Measurements from ENCODE around the gene LUC7L3.
A peak's percentile ranks its signal among the peaks of the same experiment; 100 is the strongest.
"Not testable (repeated sequence)": the region's sequence is repeated elsewhere in the genome, so short reads cannot be mapped to it uniquely, and the experiment has no call there.

Gene LUC7L3

DNA sequence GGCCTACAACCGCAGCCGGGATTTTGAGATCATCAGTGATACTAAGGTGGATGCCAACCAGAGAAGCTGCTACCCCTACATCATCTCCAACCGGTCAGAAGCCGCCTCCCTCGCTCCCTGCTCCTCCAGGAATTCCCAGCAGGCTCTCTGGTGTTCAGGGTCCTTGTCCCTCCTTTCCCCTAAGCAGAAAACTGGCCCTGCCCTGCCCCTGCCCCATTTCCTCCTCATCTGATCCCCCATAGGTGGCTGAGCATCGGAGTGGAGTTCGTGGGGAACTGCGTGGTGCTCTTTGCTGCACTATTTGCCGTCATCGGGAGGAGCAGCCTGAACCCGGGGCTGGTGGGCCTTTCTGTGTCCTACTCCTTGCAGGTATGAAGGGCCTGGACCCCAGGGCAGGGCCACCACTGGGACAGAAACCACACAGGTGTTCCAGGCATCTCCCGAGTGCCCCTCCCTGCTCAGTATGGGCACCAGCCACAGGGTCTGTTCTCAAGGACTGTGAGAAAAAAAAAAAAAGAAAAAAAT is 41.5 kb upstream of the LUC7L3 start:
- no peak overlapping the region for H3K4me3 ChIP-seq (replicated peaks in 1 of 2; ENCODE audit: low read depth in 2 of 2, low read length in 2 of 2)
- TF ChIP-seq, protein P1, sequence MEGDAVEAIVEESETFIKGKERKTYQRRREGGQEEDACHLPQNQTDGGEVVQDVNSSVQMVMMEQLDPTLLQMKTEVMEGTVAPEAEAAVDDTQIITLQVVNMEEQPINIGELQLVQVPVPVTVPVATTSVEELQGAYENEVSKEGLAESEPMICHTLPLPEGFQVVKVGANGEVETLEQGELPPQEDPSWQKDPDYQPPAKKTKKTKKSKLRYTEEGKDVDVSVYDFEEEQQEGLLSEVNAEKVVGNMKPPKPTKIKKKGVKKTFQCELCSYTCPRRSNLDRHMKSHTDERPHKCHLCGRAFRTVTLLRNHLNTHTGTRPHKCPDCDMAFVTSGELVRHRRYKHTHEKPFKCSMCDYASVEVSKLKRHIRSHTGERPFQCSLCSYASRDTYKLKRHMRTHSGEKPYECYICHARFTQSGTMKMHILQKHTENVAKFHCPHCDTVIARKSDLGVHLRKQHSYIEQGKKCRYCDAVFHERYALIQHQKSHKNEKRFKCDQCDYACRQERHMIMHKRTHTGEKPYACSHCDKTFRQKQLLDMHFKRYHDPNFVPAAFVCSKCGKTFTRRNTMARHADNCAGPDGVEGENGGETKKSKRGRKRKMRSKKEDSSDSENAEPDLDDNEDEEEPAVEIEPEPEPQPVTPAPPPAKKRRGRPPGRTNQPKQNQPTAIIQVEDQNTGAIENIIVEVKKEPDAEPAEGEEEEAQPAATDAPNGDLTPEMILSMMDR (IDR thresholded peaks at IDR 0.05; ENCODE audit: low read depth, low read length) = no peak
- no peak for DNase-seq (ENCODE audit: low read depth in 2 of 2)

DNA sequence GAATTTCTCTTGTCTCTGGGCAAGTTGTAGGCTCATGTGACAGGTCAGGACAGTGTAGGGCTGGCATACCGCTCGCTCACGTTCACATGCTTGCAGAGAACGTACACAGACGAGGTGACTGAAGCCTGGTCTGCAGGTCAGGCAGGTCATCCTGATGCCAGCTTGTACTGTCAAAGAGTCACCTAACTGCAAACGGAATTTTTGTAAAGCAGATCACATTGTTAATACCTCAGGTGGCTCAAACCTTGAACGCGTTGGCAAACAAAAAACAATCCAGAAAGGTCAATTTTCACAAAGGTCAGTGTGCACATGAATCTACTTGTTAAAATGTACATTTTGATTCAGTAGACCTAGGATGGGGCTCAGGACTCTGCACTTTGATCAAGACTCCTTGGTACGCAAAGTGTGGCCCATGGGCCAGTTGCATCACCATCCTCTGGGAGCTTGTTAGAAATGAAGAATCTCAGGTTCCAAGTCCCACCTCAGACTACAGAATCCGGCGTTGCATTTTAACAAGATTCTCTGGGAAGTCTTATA is 40.3 kb upstream of the LUC7L3 start:
- TF ChIP-seq, protein P1 (IDR thresholded peaks at IDR 0.05; ENCODE audit: low read depth, low read length) = no peak
- no peak overlapping the region for H3K4me3 ChIP-seq (replicated peaks in 1 of 2; ENCODE audit: low read depth in 2 of 2, low read length in 2 of 2)
- no peak for DNase-seq (ENCODE audit: low read depth in 2 of 2)

DNA sequence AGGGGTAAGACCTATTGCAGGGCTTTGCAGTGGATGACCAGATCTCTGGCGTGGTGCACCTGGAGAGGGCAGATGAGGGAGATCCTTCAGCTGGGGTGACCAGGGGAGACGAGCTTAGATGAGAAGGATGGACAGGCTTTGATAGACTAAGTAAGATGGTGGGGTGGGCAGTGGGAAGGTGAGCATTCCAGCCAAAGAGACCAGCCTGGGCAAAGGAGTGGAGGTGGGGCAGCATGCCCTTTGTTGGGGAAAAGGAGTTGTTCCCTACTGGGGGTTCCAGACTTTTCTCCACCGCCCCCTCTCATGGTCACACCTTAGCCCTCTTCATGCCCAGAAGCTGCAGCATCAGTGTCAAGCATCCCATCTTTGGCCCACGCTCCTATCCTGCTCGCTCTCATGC is 39.3 kb upstream of the LUC7L3 start:
- H3K4me3 ChIP-seq (replicated peaks in 1 of 2; ENCODE audit: low read depth in 2 of 2, low read length in 2 of 2) = no peak overlapping the region
- TF ChIP-seq, protein P1 (IDR thresholded peaks at IDR 0.05; ENCODE audit: low read depth, low read length) = no peak
- no peak for DNase-seq (ENCODE audit: low read depth in 2 of 2)

DNA sequence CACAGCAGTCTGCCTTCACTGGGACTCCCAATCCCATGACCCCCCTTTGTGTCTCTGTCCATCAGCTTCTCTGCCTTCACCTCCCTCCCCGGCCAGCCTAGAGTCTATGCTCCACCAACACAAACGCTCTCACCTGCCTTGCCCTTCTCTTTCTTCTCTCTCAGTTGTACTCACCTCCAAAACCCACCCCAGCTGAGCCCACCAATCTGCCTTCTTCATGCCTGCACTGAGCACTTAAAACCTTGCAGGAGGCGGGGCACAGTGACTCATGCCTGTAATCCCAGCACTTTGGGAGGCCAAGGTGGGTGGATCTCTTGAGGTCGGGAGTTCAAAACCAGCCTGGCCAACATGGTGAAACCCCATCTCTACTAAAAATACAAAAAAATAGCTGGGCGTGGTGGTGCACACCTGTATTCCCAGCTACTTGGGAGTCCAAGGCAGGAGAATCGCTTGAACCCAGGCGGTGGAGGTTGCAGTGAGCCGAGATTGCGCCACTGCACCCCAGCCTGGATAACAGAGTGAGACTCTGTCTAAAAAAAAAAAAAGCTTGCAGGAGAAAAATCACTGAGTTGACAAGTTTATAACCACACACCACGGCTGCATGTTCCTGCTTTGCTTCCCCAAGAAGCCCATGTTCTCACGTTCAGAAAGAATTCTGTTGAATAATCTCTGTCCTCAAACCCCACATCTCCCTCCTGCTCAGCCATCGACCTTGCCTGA is 38.7 kb upstream of the LUC7L3 start:
- H3K4me3 ChIP-seq (replicated peaks in 1 of 2; ENCODE audit: low read depth in 2 of 2, low read length in 2 of 2); DNase-seq (ENCODE audit: low read depth in 2 of 2): not testable (repeated sequence)

DNA sequence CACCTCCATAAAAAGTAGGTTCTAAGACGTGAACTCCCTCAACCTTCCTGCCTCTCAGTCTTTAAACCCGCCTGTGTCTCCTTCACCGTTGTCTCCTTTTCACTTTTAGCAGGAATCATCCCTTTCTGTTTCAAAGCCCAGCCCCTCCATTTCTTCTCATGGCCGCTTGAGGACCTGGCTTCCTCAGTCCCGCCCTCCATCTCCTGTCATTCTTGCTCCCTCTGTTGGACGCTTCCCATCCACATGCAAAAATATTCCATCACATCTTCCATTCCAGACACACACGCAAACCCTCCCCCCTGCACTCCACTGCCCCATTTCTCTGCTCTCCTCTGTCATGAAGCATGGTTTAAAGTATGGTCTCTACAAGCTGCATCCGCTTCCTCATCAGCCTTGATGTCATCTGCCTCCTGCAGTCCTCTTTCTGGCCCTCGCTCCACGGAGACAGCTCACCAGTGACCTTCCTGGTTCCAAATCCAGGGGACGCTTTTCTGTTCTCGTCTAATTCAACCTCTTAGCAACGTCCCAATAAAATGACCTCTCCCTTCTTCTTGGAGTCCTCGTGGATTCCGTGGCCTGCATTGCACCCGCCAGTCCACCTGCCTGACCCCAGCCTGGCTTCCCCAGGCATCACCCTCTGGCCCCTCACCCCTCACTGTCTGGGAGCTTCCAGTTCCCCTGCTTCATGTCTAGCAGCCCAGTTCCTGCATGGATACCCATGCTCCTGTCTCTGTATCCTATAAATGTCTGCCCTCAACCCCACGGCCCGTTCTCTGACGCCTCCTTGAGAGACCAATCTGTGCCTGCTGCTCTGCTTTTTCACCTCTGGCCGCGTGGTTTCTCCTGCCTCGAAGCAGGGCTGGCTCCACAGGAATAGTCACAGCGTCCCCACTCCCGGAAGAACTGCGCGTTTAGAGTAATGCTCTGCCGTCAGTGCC is 37.9 kb upstream of the LUC7L3 start:
- TF ChIP-seq, protein P1 (IDR thresholded peaks at IDR 0.05; ENCODE audit: low read depth, low read length) = peak; percentile 79
- no peak overlapping the region for H3K4me3 ChIP-seq (replicated peaks in 1 of 2; ENCODE audit: low read depth in 2 of 2, low read length in 2 of 2)
- DNase-seq (ENCODE audit: low read depth in 2 of 2) = peak; percentile 86 to 87

DNA sequence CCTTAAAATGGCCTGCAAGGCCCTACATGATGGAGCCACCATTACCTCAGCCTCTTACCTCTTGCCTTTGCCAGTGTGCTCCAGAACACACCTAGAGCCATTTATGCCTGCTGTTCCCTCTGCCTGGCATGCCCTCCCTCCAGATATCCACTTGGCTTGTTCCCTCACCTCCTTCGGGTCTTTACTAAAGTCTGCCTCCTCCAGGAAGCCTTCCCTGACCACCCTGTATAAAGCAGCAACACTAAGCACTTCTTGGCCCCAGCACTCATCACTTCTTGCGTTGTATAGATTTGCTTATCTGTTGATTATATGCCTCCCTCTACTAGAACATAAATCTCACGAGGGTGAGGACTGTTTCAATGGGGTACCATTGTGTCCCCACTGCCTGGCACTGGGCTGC is 37.0 kb upstream of the LUC7L3 start:
- TF ChIP-seq, protein P1 (IDR thresholded peaks at IDR 0.05; ENCODE audit: low read depth, low read length) = no peak
- H3K4me3 ChIP-seq (replicated peaks in 1 of 2; ENCODE audit: low read depth in 2 of 2, low read length in 2 of 2) = no peak overlapping the region
- DNase-seq (ENCODE audit: low read depth in 2 of 2) = no peak

DNA sequence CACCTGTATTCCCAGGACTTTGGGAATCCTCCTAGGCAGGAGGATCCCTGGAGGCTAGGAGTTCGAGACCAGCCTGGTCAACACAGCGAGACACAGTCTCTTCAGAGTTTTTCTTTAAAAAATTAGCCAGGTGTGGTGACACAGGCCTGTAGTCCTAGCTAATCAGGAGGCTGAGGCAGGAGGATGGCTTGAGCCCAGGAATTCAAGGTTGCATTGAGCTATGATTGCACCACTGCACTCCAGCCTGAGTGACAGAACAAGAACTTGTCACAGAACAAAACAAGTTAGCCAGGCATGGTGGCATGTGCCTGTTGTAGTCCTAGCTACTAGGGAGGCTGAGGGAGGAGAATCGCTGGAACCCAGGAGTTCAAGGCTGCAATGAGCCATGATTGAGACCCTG is 36.5 kb upstream of the LUC7L3 start:
- DNase-seq (ENCODE audit: low read depth in 2 of 2) = no peak
- TF ChIP-seq, protein P1 (IDR thresholded peaks at IDR 0.05; ENCODE audit: low read depth, low read length) = no peak
- H3K4me3 ChIP-seq (replicated peaks in 1 of 2; ENCODE audit: low read depth in 2 of 2, low read length in 2 of 2) = no peak overlapping the region

Data from cardiac fibroblast (primary cell).